GM19467 (cell line): Measurements from ENCODE around the gene ATP8B3.
"Not testable (repeated sequence)": the region's sequence is repeated elsewhere in the genome, so short reads cannot be mapped to it uniquely, and the experiment has no call there.

ENCODE experiments used
- ATAC-seq: cut with Tn5 transposase; IDR thresholded peaks from one replicate; pipeline ENCODE4 v1.9.1; 2021; ENCODE audit warnings: mild to moderate bottlenecking, moderate library complexity; ENCODE audit not compliant: unreplicated experiment

ATP8B3 gene

DNA sequence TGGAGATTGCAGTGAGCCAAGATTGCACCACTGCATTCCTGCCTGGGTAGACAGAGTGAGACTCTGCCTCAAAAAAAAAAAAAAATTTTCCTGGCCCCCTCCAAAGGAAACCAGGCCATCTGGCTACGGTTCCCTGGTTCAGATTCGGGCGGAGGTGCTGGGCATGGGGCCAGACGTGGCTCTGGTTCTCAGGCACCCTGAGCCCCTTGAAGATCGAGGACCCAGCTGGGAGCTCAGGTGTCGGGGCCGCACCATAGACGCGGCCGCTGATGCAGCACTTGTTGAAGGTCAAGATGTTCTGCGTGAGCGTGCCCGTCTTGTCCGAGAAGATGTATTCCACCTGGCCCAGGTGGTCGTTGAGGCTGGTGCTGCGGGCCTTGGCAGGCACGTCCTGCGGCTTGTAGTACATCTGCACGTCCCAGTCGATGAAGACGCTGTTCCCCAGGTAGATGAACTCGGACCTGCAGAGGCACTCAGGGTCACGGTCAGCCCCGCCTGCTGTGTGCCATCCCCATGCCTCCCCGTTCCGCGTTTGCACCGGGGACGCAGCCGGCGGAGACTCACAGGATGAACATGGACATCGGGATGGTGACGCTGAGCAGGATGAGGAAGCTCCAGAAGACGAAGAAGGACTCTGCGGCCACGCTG is 12.3 kb downstream of the ATP8B3 start:
- ATAC-seq, result no peak

GRCh38 chr19:1797313-1797712 is 14.8 kb downstream of the ATP8B3 start:
- ATAC-seq, result not testable (repeated sequence)

DNA sequence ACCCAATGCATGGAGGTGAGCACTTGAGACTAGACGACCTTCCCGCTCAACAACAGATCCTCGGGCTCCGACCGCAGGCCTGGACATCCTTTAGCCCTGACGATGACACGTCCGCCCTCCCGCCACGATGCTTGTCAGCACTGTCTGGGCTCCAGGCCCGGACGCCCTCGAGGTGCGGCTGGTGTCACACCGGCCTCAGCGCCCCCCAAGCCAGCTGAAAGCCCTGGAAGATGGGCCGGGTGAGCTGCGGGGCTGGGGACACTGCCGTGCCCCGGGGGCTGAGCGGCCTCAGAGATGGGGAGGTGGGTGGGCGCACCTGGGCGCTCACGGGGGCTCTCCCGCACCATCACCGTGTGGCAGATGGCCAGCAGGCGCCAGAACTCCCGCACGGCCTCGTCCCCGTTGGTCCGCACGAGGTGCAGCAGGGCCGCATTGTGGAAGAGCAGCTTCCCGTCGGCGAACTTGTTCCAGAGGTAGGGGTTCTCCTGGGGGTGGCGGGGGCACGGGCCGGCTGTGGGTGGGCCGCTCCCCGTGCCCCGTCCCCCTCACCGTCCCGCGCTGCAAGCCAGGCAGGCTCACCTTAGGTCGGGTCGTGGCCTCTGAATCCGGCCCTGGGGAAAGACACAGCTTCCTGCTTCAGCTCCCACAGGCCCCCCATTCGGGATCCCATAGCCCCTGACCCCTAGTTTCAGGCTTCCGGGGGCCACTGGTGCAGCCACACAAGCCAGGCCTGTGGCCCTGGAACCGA is 15.5 kb downstream of the ATP8B3 start:
- no peak for ATAC-seq

GRCh38 chr19:1794424-1795172 is 17.5 kb downstream of the ATP8B3 start:
- no peak for ATAC-seq

- ATAC-seq, result no peak
Observed at GRCh38 chr19:1791879-1792278, 20.2 kb downstream of the ATP8B3 start.

- no peak for ATAC-seq
Observed at GRCh38 chr19:1790054-1790792, 21.9 kb downstream of the ATP8B3 start.

- no peak for ATAC-seq
Observed at GRCh38 chr19:1789261-1790041, 22.6 kb downstream of the ATP8B3 start.

- no peak for ATAC-seq
Observed at GRCh38 chr19:1787116-1787515, 25.0 kb downstream of the ATP8B3 start.

DNA sequence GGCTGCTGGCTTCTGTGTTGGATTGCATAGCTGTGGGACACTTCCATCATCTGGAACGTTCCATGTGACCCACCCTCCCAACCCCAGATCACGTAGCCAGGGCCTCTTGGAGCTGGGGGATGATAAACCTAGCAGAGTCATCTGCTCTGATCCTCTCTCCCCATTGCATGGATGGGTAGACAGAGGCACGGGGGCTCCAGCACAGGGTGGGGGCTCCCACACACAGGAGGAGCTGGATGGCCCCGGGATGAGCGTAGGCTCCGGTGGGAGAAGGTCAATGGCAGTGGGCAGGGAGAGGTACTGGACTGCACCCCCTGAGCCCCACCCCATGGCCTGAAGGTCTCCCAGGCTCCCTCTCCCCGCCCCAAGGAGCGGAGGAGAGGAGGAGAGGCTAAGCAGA is 25.4 kb downstream of the ATP8B3 start:
- ATAC-seq, result no peak

- ATAC-seq, result no peak
Observed at GRCh38 chr19:1785310-1785709, 26.8 kb downstream of the ATP8B3 start.

- no peak for ATAC-seq
Observed at GRCh38 chr19:1783874-1784273, 28.2 kb downstream of the ATP8B3 start.

- ATAC-seq, result no peak
Observed at GRCh38 chr19:1783354-1783753, 28.7 kb downstream of the ATP8B3 start.

GRCh38 chr19:1782521-1782920 is 29.6 kb downstream of the ATP8B3 start:
- ATAC-seq, result no peak

DNA sequence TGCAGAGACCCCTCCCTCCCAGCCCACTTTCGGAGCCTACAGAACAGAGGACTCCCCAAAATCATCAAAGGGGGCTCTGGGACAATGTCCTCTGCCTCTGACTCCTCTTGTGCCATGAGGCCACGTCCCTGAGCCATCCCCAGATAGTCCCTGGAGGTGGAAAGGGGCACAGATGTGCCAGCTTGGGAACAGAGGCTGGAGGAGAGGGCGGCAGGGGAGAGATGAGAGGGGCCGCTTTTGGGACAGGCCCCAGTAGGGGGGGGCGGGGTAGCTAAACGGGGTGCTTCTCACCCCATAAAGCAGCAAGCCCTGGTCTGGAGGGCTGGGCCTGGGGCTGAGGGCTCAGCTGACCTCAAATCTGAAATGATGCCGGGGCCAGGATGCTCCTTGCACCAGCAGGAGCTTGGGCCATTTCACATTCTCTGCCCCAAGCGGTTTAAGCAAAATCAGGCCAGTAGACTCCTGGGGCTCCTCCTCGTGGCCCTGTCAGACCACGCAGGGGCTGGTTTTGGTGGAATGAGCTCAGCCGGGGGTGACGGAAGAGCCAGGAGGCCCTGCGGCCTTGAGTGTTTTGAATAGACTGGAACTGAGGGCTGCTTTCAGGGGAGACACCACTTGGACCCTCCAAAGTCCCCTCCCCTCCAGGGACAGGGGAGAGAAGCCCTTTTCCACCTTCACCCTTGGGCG is 31.7 kb downstream of the ATP8B3 start:
- no peak for ATAC-seq

- no peak for ATAC-seq
Observed at GRCh38 chr19:1779574-1779973, 32.5 kb downstream of the ATP8B3 start.

GRCh38 chr19:1777149-1777548 is 34.9 kb downstream of the ATP8B3 start:
- no peak for ATAC-seq

DNA sequence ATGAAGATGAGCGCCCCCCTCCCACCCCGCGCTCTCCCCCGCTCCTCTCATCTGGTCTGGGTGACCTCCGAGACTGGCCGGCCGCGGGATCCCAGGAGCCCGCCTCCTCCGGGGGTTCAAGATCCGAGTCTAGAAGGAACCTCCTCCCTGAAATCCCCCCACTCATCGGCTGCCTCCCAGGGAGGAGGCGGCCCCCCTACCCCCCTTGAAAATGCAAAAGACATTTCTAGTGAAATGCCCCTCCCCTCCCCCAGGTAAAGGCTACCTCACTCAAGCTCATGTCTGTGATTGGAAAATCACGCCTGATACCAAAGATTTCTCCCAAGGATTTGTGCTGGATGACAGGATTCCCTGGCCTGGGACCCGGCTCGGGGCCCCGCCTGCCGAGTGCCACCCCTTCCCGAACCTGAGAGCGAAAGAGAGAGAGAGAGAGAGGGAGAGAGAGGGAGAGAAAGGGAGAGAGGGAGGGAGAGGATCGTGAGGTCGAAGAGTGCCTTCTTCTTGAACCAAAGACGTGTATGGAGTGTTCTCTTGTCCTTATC is 35.4 kb downstream of the ATP8B3 start:
- ATAC-seq, result no peak

- no peak for ATAC-seq
Observed at GRCh38 chr19:1775951-1776605, 36.0 kb downstream of the ATP8B3 start.
